Pancreas (tissue), 10 donors: ENCODE results near the gene C2orf72. TPM values are rescaled to one million over a fixed set of nuclear protein-coding genes. Genes with fewer than 3 reads are reported as not detected.

Source experiments
- ATAC-seq, 4 donors: fragments of 200-7000 bp; cut with Tn5 transposase; one replicate each; pipeline versions ENCODE4 v1.8.0 to v1.9.1; 2020; ENCODE audit warnings: mild to moderate bottlenecking in 4 of 4, moderate library complexity in 4 of 4
- DNase-seq, 6 donors: peaks; one replicate each; pipeline ENCODE4 v3.0.0-alpha.2; 2020
- FAIRE-seq: peaks from 2 replicates; lab custom pipeline; 2012; peaks lifted over from hg19 to GRCh38; lab: Jason Lieb, UNC
- H3K27ac ChIP-seq, 4 donors: fragments of 200-600 bp; sonication (generic); 1 replicate in 3 of 4; 2 replicates in 1 of 4; pipeline versions ENCODE4 v1.5.0 to v1.8.0; 2020
- H3K27me3 ChIP-seq, 4 donors: fragments of 200-600 bp; one replicate each; pipeline ENCODE4 v1.8.0; 2021
- H3K36me3 ChIP-seq, 3 donors: fragments of 200-600 bp; sonication (generic) in 1 of 3; one replicate each; pipeline versions ENCODE4 v1.5.0 to v1.8.0; 2020 to 2021
- H3K4me1 ChIP-seq, 3 donors: fragments of 200-600 bp; one replicate each; pipeline ENCODE4 v1.8.0; 2021
- H3K4me3 ChIP-seq, 4 donors: fragments of 200-600 bp; sonication (generic) in 2 of 4; one replicate each; pipeline versions ENCODE4 v1.5.0 to v1.8.0; 2020 to 2021
- H3K9me3 ChIP-seq, 4 donors: fragments of 200-600 bp; one replicate each; pipeline ENCODE4 v1.8.0; 2021
- WGBS, 2 donors: extraction: QIAGEN DNeasy Blood & Tissue Kit; methylation state at CpG; one replicate each; pipeline ENCODE4 v1.1.7; 2013; 5-methylcytosine and 5-hydroxymethylcytosine counted together
- intact Hi-C, 3 donors: fragments of 100-400 bp; cut with DNase I; formaldehyde crosslinking; loops; one replicate each; pipeline versions ENCODE4 v1.11.1 to v1.14.2; 2022
- polyA plus RNA-seq, 2 donors: library from polyadenylated mRNA; stranded (reverse); fragments of 200-250 nt; gene quantifications; one replicate each; pipeline ENCODE4 v1.2.3, GENCODE V29; 2013
- total RNA-seq, 6 donors: library from RNA; stranded (reverse); fragmentation: NEBNext Ultra II Directional in 4 of 6; extraction: Animal tissue kit (Norgen Biotek cat#: 25700) in 4 of 6; gene quantifications; one replicate each; pipeline versions ENCODE4 v1.2.1 to v1.2.4, GENCODE V29; 2021 to 2023
- TF ChIP-seq, protein P1 (sequence below), 4 donors: fragments of 200-600 bp; sonication (generic) in 3 of 4; IDR thresholded peaks; one replicate each; pipeline versions ENCODE4 v1.5.0 to v1.8.0; 2021; ENCODE audit warnings: antibody characterized with exemption in 4 of 4
- donor health status: healthy with polysubstance abuse.
- donor health status: DM: no; HTN: no; CAD: no; lungs with moderate emphysema.
- donor health status: DM: no; HTN: no; CAD: no.
- donor health status: control.
- donor health status: control.
- donor health status: Bipolar disorder and iron deficiency.
- donor health status: DM: yes; HTN: yes; CAD: no.
- donor health status: DM: no; HTN: no; CAD: no.
- donor health status: DM: no; HTN: no; CAD: no.
- donor health status: DM: yes; HTN: yes; CAD: no.

C2orf72 gene
- total and polyA plus RNA-seq, 8 donors: 5.3 to 31.2 (median 9.7) TPM

DNA sequence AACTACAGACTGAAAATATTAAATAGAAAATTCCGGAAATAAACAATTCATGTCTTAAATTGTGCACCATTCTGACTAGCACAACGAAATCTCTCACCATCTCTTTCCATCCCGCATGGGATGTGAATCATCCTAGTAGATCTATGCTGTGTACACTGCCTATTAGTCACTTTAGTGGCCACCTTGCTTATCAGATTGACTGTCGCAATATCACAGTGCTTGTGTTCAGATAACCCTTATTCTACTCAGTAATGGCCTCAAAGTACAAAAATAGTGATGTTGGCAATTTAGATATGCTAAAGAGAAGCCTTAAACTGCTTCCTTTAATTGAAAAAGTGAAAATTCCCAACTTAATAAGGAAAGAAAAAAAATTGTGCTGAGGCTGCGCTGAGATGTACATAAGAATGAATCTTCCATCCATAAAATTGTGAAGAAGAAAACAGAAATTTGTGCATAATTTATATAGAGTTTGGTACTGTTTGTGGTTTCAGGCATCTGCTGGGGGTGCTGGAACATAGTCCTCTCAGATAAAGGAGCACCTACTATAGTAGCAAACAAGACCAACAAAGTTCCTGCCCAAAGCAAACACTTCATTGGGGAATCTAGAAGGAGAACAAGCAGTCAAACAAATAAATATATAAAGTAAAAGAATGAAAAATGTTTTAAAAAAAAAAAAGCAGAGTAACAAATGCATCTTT, 31.4 kb downstream of the C2orf72 start:
- TF ChIP-seq, protein P1, sequence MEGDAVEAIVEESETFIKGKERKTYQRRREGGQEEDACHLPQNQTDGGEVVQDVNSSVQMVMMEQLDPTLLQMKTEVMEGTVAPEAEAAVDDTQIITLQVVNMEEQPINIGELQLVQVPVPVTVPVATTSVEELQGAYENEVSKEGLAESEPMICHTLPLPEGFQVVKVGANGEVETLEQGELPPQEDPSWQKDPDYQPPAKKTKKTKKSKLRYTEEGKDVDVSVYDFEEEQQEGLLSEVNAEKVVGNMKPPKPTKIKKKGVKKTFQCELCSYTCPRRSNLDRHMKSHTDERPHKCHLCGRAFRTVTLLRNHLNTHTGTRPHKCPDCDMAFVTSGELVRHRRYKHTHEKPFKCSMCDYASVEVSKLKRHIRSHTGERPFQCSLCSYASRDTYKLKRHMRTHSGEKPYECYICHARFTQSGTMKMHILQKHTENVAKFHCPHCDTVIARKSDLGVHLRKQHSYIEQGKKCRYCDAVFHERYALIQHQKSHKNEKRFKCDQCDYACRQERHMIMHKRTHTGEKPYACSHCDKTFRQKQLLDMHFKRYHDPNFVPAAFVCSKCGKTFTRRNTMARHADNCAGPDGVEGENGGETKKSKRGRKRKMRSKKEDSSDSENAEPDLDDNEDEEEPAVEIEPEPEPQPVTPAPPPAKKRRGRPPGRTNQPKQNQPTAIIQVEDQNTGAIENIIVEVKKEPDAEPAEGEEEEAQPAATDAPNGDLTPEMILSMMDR (IDR thresholded peaks at IDR 0.05): no peak
- no peaks in the 10 kb centered on the region for H3K27me3 ChIP-seq
- H3K36me3 ChIP-seq: peaks cover 0 to 41% (median 17%) of the 10 kb centered on the region in 3 donors
- no peaks in the 10 kb centered on the region for H3K9me3 ChIP-seq
- no peak overlapping the region for H3K4me3 ChIP-seq
- WGBS, 2 donors: 88 to 94% methylated on average over 5 of the region's 5 CpGs
- FAIRE-seq: no peak
- no peak overlapping the region for H3K27ac ChIP-seq
- ATAC-seq: no peak
- intact Hi-C loops: no loop called here
- H3K4me1 ChIP-seq: no peaks in the 10 kb centered on the region
- DNase-seq: no peak

DNA sequence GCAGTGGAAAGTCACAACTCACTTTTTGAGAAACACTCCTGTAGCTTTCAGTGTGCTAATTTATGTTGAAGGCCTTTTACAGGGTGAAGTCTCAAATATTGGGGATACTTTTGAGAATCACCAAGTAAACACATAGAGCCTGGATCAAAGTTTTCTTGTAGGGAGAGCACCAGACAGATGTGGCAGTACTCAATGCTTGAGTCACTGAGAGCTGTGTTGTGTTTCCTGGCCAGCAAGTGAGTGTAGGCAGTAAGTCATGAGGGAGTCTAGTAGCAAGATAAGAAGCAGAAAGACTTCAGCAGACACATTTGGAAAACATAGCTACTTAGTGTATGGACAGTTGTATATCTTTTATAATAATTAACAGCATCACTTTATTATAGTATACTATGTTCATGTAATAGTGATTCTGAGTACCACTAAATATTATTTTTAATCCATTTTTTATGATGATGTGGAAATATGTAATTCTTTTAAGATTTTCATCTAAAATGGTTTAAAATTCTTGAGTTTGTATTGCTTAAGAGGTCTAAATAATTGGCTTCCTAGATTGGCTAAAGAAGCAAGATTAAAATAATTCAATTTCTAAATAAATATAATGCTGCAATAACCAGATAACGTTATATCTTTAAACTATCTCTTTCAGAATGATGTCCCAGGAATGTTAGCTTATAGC, 32.2 kb downstream of the C2orf72 start:
- Histone ChIP-seq H3K4me1 (no peaks in the 10 kb centered on the region), H3K27me3 (no peaks in the 10 kb centered on the region), H3K9me3 (no peaks in the 10 kb centered on the region), H3K4me3 (no peak overlapping the region), H3K36me3 (peaks cover 0 to 38% (median 17%) of the 10 kb centered on the region in 3 donors), H3K27ac (no peak overlapping the region)
- DNase-seq (no peak), FAIRE-seq (no peak), ATAC-seq (no peak)
- WGBS, 2 donors: 83 to 88% methylated on average over 1 of the region's 1 CpG
- TF ChIP-seq, protein P1 (IDR thresholded peaks at IDR 0.05): no peak
- intact Hi-C loops: no loop called here

DNA sequence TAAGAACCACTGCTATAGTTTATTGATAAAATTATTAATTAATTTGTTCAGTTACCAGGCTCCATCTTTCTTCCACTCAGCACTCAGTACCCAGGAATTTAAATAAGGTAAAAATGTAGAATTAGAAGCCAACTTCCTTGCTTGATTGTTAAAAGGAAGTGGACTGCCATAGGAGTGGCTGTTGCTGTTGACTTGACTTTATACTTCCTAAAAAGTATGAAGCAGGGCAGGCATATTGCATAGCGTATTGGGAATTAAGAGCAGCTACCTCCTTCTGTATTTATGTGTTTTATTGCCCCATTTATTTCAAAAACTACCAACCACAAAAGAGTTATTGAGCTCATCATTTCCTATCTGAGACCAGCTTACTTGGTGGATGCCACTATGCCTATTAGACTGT, 47.2 kb downstream of the C2orf72 start:
- WGBS, 2 donors: 93 to 100% methylated on average over 1 of the region's 1 CpG
- no peak for FAIRE-seq
- Histone ChIP-seq H3K9me3 (no peaks in the 10 kb centered on the region), H3K4me3 (no peak overlapping the region), H3K27ac (no peak overlapping the region), H3K4me1 (no peaks in the 10 kb centered on the region), H3K27me3 (no peaks in the 10 kb centered on the region), H3K36me3 (peaks cover 8 to 77% (median 25%) of the 10 kb centered on the region in 3 donors)
- TF ChIP-seq, protein P1 (IDR thresholded peaks at IDR 0.05): no peak
- no peak for ATAC-seq
- DNase-seq: no peak
- intact Hi-C loops: no loop called here

DNA sequence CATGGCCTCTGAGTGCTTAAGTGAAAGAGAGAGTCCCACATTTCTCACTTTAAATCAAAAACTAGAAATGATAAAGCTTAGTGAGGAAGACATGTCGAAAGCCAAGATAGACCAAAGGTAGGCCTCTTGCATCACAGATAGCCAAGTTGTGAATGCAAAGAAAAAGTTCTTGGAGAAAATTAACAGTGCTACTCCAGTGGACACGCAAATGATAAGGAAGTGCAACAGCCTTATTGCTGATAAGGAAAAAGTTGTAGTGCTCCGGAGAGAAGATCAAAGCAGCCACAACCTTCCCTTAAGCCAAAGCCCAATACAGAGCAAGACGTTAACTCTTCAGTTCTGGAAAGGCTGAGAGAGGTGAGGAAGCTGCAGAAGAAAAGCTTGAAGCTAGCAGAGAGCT, 51.4 kb downstream of the C2orf72 start:
- ATAC-seq (no peak), FAIRE-seq (no peak), DNase-seq (no peak)
- no peaks in the 10 kb centered on the region for H3K27me3 ChIP-seq
- 63 to 67% methylated on average over 4 of the region's 4 CpGs for WGBS, 2 donors
- H3K9me3 ChIP-seq: no peaks in the 10 kb centered on the region
- intact Hi-C loops: no loop called here
- no peak overlapping the region for H3K4me3 ChIP-seq
- TF ChIP-seq, protein P1 (IDR thresholded peaks at IDR 0.05): no peak
- peaks cover 8 to 46% (median 9%) of the 10 kb centered on the region in 3 donors for H3K36me3 ChIP-seq
- H3K4me1 ChIP-seq: no peaks in the 10 kb centered on the region
- no peak overlapping the region for H3K27ac ChIP-seq

DNA sequence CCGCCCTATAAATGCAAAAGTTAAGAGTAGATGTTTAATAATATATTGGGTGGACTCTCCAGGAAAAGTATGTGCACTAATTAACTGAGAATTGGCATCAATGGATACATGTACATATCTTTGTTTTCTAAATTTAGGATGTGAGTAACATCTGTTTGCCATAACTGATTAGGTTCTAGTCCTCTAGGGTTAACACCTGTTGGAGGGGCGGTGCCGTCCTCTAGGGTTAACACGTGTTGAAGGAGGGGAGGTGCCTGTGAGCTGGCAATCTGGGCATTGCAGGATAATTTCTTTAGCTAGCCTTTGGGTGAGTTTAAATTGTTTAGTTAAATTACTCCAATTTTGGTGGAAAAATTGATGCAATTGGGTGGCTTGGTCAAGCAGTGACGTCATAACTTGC, 56.6 kb downstream of the C2orf72 start:
- TF ChIP-seq, protein P1 (IDR thresholded peaks at IDR 0.05): no peak
- H3K27me3 ChIP-seq: no peaks in the 10 kb centered on the region
- peaks cover 0 to under 1% (median 0%) of the 10 kb centered on the region in 3 donors for H3K36me3 ChIP-seq
- FAIRE-seq: no peak
- no peaks in the 10 kb centered on the region for H3K4me1 ChIP-seq
- intact Hi-C loops: loop anchor here in 1 of 3 donors (10.0 kb wide), 1 partner anchor 361 kb away; no protein-coding TSS in a partner anchor
- no peak overlapping the region for H3K4me3 ChIP-seq
- H3K9me3 ChIP-seq: no peaks in the 10 kb centered on the region
- no peak for DNase-seq
- ATAC-seq: no peak
- 94% methylated on average over 5 of the region's 5 CpGs for WGBS, 2 donors
- no peak overlapping the region for H3K27ac ChIP-seq
